ENCODE measurements around the gene PRKCH.

Gene PRKCH

GRCh38 chr14:61280526-61281185 lies 40.7 kb upstream of the PRKCH start (continued):
- TF ChIP-seq, protein P1, sequence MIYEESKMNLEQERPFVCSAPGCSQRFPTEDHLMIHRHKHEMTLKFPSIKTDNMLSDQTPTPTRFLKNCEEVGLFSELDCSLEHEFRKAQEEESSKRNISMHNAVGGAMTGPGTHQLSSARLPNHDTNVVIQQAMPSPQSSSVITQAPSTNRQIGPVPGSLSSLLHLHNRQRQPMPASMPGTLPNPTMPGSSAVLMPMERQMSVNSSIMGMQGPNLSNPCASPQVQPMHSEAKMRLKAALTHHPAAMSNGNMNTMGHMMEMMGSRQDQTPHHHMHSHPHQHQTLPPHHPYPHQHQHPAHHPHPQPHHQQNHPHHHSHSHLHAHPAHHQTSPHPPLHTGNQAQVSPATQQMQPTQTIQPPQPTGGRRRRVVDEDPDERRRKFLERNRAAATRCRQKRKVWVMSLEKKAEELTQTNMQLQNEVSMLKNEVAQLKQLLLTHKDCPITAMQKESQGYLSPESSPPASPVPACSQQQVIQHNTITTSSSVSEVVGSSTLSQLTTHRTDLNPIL (CRISPR knock-in tag; IDR thresholded peaks at IDR 0.05; ENCODE audit: low read depth), result no peak
- TF ChIP-seq ZC3H10 (CRISPR knock-in tag; IDR thresholded peaks at IDR 0.05), result no peak

- no peak for ATAC-seq
- no peak for TF ChIP-seq RARB (CRISPR knock-in tag; IDR thresholded peaks at IDR 0.05)
Observed at GRCh38 chr14:61281186-61281947, 40.0 kb upstream of the PRKCH start, which contains the start of gene TMEM30B. TMEM30B (minus strand) TSS chr14:61281338; CDS start chr14:61281147, 191 bp downstream.

- no peak for ATAC-seq
- TF ChIP-seq ARNTL (CRISPR knock-in tag; IDR thresholded peaks at IDR 0.05; ENCODE audit: borderline replicate concordance, low read depth), result no peak
- no peak for TF ChIP-seq POU6F1 (CRISPR knock-in tag; IDR thresholded peaks at IDR 0.05; ENCODE audit: borderline replicate concordance, low read depth)
- TF ChIP-seq ZNF70 (CRISPR knock-in tag; IDR thresholded peaks at IDR 0.05), result no peak
- TF ChIP-seq, protein P2, sequence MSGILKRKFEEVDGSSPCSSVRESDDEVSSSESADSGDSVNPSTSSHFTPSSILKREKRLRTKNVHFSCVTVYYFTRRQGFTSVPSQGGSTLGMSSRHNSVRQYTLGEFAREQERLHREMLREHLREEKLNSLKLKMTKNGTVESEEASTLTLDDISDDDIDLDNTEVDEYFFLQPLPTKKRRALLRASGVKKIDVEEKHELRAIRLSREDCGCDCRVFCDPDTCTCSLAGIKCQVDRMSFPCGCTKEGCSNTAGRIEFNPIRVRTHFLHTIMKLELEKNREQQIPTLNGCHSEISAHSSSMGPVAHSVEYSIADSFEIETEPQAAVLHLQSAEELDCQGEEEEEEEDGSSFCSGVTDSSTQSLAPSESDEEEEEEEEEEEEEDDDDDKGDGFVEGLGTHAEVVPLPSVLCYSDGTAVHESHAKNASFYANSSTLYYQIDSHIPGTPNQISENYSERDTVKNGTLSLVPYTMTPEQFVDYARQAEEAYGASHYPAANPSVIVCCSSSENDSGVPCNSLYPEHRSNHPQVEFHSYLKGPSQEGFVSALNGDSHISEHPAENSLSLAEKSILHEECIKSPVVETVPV (CRISPR knock-in tag; IDR thresholded peaks at IDR 0.05), result no peak
- no peak for TF ChIP-seq ISL1 (CRISPR knock-in tag; IDR thresholded peaks at IDR 0.05)
Observed at GRCh38 chr14:61281948-61282275, 39.5 kb upstream of the PRKCH start.

DNA sequence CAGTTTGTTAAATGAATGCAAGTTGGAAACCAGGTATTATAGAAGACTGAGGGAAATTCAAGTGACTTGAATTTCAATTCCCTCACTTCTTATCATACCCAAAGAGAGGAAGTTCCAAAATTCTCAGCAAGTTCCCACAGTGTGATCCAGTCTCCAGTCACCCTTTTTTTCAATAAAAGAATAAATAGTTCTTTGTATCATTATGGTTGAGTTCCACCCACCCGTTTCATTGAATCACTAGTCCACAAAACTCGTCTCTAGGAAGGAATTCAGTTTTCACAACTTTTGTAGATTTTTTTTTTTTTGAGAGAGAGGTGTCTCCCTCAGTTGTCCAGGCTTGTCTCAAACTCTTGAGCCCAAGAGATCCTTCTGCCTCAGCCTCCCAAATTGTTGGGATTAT lies 38.6 kb upstream of the PRKCH start:
- TF ChIP-seq ZC3H10 (CRISPR knock-in tag; IDR thresholded peaks at IDR 0.05) (no peak), PATZ1 (CRISPR knock-in tag; IDR thresholded peaks at IDR 0.05; ENCODE audit: borderline replicate concordance) (no peak), ISL1 (CRISPR knock-in tag; IDR thresholded peaks at IDR 0.05) (no peak), SNAI2 (CRISPR knock-in tag; IDR thresholded peaks at IDR 0.05) (no peak), POU6F1 (CRISPR knock-in tag; IDR thresholded peaks at IDR 0.05; ENCODE audit: borderline replicate concordance, low read depth) (no peak), GLIS3 (CRISPR knock-in tag; IDR thresholded peaks at IDR 0.05) (no peak), TCF4 (CRISPR knock-in tag; IDR thresholded peaks at IDR 0.05; ENCODE audit: borderline replicate concordance) (no peak), ZNF70 (CRISPR knock-in tag; IDR thresholded peaks at IDR 0.05) (no peak), OSR1 (CRISPR knock-in tag; IDR thresholded peaks at IDR 0.05) (no peak)
- ATAC-seq, result no peak

GRCh38 chr14:61284001-61284400 lies 37.4 kb upstream of the PRKCH start:
- no peak for ATAC-seq
- TF ChIP-seq ZNF565 (CRISPR knock-in tag; conservative IDR thresholded peaks at IDR 0.05; ENCODE audit: low read depth), result no peak
- TF ChIP-seq, protein P1 (CRISPR knock-in tag; IDR thresholded peaks at IDR 0.05; ENCODE audit: low read depth), result no peak
- no peak for TF ChIP-seq ZC3H10 (CRISPR knock-in tag; IDR thresholded peaks at IDR 0.05)
- TF ChIP-seq, protein P3, sequence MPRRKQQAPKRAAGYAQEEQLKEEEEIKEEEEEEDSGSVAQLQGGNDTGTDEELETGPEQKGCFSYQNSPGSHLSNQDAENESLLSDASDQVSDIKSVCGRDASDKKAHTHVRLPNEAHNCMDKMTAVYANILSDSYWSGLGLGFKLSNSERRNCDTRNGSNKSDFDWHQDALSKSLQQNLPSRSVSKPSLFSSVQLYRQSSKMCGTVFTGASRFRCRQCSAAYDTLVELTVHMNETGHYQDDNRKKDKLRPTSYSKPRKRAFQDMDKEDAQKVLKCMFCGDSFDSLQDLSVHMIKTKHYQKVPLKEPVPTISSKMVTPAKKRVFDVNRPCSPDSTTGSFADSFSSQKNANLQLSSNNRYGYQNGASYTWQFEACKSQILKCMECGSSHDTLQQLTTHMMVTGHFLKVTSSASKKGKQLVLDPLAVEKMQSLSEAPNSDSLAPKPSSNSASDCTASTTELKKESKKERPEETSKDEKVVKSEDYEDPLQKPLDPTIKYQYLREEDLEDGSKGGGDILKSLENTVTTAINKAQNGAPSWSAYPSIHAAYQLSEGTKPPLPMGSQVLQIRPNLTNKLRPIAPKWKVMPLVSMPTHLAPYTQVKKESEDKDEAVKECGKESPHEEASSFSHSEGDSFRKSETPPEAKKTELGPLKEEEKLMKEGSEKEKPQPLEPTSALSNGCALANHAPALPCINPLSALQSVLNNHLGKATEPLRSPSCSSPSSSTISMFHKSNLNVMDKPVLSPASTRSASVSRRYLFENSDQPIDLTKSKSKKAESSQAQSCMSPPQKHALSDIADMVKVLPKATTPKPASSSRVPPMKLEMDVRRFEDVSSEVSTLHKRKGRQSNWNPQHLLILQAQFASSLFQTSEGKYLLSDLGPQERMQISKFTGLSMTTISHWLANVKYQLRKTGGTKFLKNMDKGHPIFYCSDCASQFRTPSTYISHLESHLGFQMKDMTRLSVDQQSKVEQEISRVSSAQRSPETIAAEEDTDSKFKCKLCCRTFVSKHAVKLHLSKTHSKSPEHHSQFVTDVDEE (CRISPR knock-in tag; IDR thresholded peaks at IDR 0.05), result no peak
- no peak for TF ChIP-seq ZFP3 (CRISPR knock-in tag; IDR thresholded peaks at IDR 0.05)
- no peak for TF ChIP-seq BACH2 (CRISPR knock-in tag; IDR thresholded peaks at IDR 0.05; ENCODE audit: borderline replicate concordance)
- TF ChIP-seq POU6F1 (CRISPR knock-in tag; IDR thresholded peaks at IDR 0.05; ENCODE audit: borderline replicate concordance, low read depth), result no peak
- no peak for TF ChIP-seq TOX (CRISPR knock-in tag; IDR thresholded peaks at IDR 0.05; ENCODE audit: borderline replicate concordance)

Data from SK-N-SH treated with all-trans-retinoic acid at 6 μM for 48 hours (cell line).